WTC11 (cell line): ENCODE measurements around the gene GATA3. TPM values are rescaled to one million over a fixed set of nuclear protein-coding genes. Genes with fewer than 3 reads are reported as not detected.

Experiments
- ATAC-seq: fragments of 200-7000 bp; cut with Tn5 transposase; 2 replicates; pipeline ENCODE4 v1.10.0; 2021; ENCODE audit warnings: mild to moderate bottlenecking, moderate library complexity
- CTCF ChIA-PET: fragments of 300-600 bp; sonication (Branson Sonifier 250); formaldehyde crosslinking; loops from one replicate; lab custom pipeline; 2021; ENCODE audit warnings: antibody characterized with exemption; lab: Charles Lee
- POLR2A ChIA-PET: fragments of 350-600 bp; sonication (Branson Sonifier 250); formaldehyde crosslinking; loops from one replicate; lab custom pipeline; 2021; ENCODE audit warnings: antibody characterized with exemption; lab: Charles Lee
- DNase-seq: peaks from one replicate; pipeline ENCODE4 v3.0.0; 2021; ENCODE audit warnings: low spot score
- H3K27ac Mint-ChIP-seq: 2 replicates; pipeline ENCODE4 v1.8.0; 2021; ENCODE audit warnings: mixed read lengths
- H3K27me3 Mint-ChIP-seq: 2 replicates; pipeline ENCODE4 v1.8.0; 2021; ENCODE audit warnings: low read depth, mild to moderate bottlenecking, moderate library complexity, mixed read lengths
- H3K36me3 Mint-ChIP-seq: 2 replicates; pipeline ENCODE4 v1.8.0; 2021; ENCODE audit warnings: mixed read lengths
- H3K4me1 Mint-ChIP-seq: 2 replicates; pipeline ENCODE4 v1.8.0; 2022; ENCODE audit warnings: mixed read lengths
- H3K4me3 Mint-ChIP-seq: 2 replicates; pipeline ENCODE4 v1.8.0; 2021; ENCODE audit warnings: mild to moderate bottlenecking, moderate library complexity, mixed read lengths
- H3K9me3 Mint-ChIP-seq: 2 replicates; pipeline ENCODE4 v1.8.0; 2021; ENCODE audit warnings: mixed read lengths
- ELF4 ChIP-seq: sonication (generic); formaldehyde crosslinking; IDR thresholded peaks from 2 replicates; pipeline ENCODE4 v1.8.1; 2022; ENCODE audit warnings: low read depth, mild to moderate bottlenecking, moderate library complexity, missing genetic modification reagents
- EMX1 ChIP-seq: fragments of 250-450 bp; sonication (Bioruptor Pico); IDR thresholded peaks from 2 replicates; pipeline ENCODE4 v1.8.0; 2021; ENCODE audit warnings: mild to moderate bottlenecking
- ESRRA ChIP-seq: sonication (generic); formaldehyde crosslinking; IDR thresholded peaks from 2 replicates; pipeline ENCODE4 v1.8.1; 2022; ENCODE audit warnings: mild to moderate bottlenecking, missing genetic modification reagents, borderline replicate concordance
- FOXJ3 ChIP-seq: sonication (generic); formaldehyde crosslinking; IDR thresholded peaks from 2 replicates; pipeline ENCODE4 v1.9.0; 2021; ENCODE audit warnings: missing genetic modification reagents, mild to moderate bottlenecking, borderline replicate concordance
- JAZF1 ChIP-seq: fragments of 250-450 bp; sonication (Bioruptor Pico); IDR thresholded peaks from 2 replicates; pipeline ENCODE4 v1.9.0; 2021; ENCODE audit warnings: moderate library complexity, mild to moderate bottlenecking, inconsistent platforms
- PRRX2 ChIP-seq: fragments of 250-450 bp; sonication (Bioruptor Pico); IDR thresholded peaks from 2 replicates; pipeline ENCODE4 v1.8.0; 2021; ENCODE audit warnings: mild to moderate bottlenecking
- RELA ChIP-seq: sonication (generic); formaldehyde crosslinking; IDR thresholded peaks from 2 replicates; pipeline ENCODE4 v1.8.1; 2022; ENCODE audit warnings: missing genetic modification reagents, mild to moderate bottlenecking, borderline replicate concordance
- ZBTB21 ChIP-seq: sonication (generic); formaldehyde crosslinking; IDR thresholded peaks from 2 replicates; pipeline ENCODE4 v1.8.1; 2023; ENCODE audit warnings: mild to moderate bottlenecking, missing genetic modification reagents, borderline replicate concordance
- ZNF317 ChIP-seq: sonication (generic); formaldehyde crosslinking; IDR thresholded peaks from 2 replicates; pipeline ENCODE4 v1.8.1; 2023; ENCODE audit warnings: low read depth, mild to moderate bottlenecking, moderate library complexity, missing genetic modification reagents, borderline replicate concordance
- total RNA-seq: library from RNA; stranded (reverse); gene quantifications from 3 replicates; pipeline ENCODE4 v1.2.3, GENCODE V29; 2021
- TF ChIP-seq, protein P1 (sequence below): sonication (generic); formaldehyde crosslinking; IDR thresholded peaks from 2 replicates; pipeline ENCODE4 v1.8.0; 2022; ENCODE audit warnings: mild to moderate bottlenecking, missing genetic modification reagents
- TF ChIP-seq, protein P2 (sequence below): sonication (generic); formaldehyde crosslinking; IDR thresholded peaks from 2 replicates; pipeline ENCODE4 v1.8.0; 2022; ENCODE audit warnings: missing genetic modification reagents
- TF ChIP-seq, protein P3 (sequence below): sonication (generic); formaldehyde crosslinking; IDR thresholded peaks from 2 replicates; pipeline ENCODE4 v1.8.1; 2023; ENCODE audit warnings: mild to moderate bottlenecking, missing genetic modification reagents
- TF ChIP-seq, protein P4 (sequence below): sonication (generic); formaldehyde crosslinking; conservative IDR thresholded peaks from 2 replicates; pipeline ENCODE4 v1.8.1; 2023; ENCODE audit warnings: mild to moderate bottlenecking, low read depth, missing genetic modification reagents, moderate library complexity
- TF ChIP-seq, protein P5 (sequence below): sonication (generic); formaldehyde crosslinking; IDR thresholded peaks from 2 replicates; pipeline ENCODE4 v1.8.0; 2023; ENCODE audit warnings: missing genetic modification reagents, mild to moderate bottlenecking, borderline replicate concordance
- TF ChIP-seq, protein P6 (sequence below): sonication (generic); formaldehyde crosslinking; IDR thresholded peaks from 2 replicates; pipeline ENCODE4 v1.8.1; 2023; ENCODE audit warnings: mild to moderate bottlenecking, missing genetic modification reagents, moderate library complexity
- TF ChIP-seq, protein P7 (sequence below): sonication (generic); formaldehyde crosslinking; IDR thresholded peaks from 2 replicates; pipeline ENCODE4 v1.8.0; 2022; ENCODE audit warnings: mild to moderate bottlenecking, missing genetic modification reagents

GATA3 gene
- total RNA-seq, 1 experiment from 2014 or later: 0.72 TPM

DNA sequence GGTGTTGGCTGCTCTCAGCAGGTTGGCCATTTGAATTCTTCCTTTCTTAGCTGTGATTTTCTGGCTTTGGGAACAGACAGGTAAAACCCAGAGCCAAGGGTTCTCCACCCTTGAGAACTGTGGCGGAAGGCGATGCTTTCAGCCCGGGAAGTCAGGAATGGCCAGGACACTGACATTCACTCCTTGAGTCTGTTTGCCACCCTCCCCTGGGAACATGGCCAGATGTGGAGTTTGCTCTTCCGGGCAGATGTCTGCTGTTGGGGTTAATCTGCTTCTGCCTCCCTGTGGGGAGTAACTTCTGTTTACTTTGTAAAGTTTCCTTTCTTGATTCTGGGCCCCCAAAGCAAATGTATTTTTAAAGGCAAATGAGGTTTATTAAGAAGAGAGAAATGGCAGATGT lies 17.7 kb downstream of the GATA3 start:
- Mint-ChIP-seq H3K36me3 (no peaks in the 10 kb centered on the region), H3K4me3 (no peak overlapping the region), H3K9me3 (no peaks in the 10 kb centered on the region), H3K4me1 (peaks cover 23% of the 10 kb centered on the region), H3K27me3 (peaks cover 7% of the 10 kb centered on the region), H3K27ac (no peak overlapping the region)
- DNase-seq (no peak), ATAC-seq (no peak)
- CTCF ChIA-PET: interaction anchor here (0.6 kb wide), 1 partner anchor 14 kb away, joined by 5 read pairs; no protein-coding TSS in a partner anchor
- POLR2A ChIA-PET: interaction anchor here (0.8 kb wide), 1 partner anchor 11 kb away, joined by 6 read pairs; no protein-coding TSS in a partner anchor
- TF ChIP-seq ELF4 (CRISPR knock-in tag) (no peak), ESRRA (no peak)
- TF ChIP-seq, protein P1, sequence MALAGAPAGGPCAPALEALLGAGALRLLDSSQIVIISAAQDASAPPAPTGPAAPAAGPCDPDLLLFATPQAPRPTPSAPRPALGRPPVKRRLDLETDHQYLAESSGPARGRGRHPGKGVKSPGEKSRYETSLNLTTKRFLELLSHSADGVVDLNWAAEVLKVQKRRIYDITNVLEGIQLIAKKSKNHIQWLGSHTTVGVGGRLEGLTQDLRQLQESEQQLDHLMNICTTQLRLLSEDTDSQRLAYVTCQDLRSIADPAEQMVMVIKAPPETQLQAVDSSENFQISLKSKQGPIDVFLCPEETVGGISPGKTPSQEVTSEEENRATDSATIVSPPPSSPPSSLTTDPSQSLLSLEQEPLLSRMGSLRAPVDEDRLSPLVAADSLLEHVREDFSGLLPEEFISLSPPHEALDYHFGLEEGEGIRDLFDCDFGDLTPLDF: no peak
- TF ChIP-seq, all 79 proteins: peak for 0

DNA sequence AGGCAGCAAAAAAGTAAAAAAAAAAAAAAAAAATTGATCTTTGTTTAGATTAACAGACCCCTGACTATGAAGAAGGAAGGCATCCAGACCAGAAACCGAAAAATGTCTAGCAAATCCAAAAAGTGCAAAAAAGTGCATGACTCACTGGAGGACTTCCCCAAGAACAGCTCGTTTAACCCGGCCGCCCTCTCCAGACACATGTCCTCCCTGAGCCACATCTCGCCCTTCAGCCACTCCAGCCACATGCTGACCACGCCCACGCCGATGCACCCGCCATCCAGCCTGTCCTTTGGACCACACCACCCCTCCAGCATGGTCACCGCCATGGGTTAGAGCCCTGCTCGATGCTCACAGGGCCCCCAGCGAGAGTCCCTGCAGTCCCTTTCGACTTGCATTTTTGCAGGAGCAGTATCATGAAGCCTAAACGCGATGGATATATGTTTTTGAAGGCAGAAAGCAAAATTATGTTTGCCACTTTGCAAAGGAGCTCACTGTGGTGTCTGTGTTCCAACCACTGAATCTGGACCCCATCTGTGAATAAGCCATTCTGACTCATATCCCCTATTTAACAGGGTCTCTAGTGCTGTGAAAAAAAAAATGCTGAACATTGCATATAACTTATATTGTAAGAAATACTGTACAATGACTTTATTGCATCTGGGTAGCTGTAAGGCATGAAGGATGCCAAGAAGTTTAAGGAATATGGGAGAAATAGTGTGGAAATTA lies 19.4 kb downstream of the GATA3 start:
- Mint-ChIP-seq H3K27me3 (peaks cover 3% of the 10 kb centered on the region; the same call in 1 of the 2 replicates), H3K4me1 (peaks cover 31% of the 10 kb centered on the region), H3K9me3 (no peaks in the 10 kb centered on the region), H3K4me3 (no peak overlapping the region), H3K27ac (no peak overlapping the region), H3K36me3 (no peaks in the 10 kb centered on the region)
- ChIA-PET POLR2A (interaction anchor here (0.7 kb wide), 1 partner anchor 783 kb away, joined by 3 read pairs; no protein-coding TSS in a partner anchor), CTCF (no interaction called here)
- DNase-seq (no peak), ATAC-seq (no peak)
- TF ChIP-seq, protein P2, sequence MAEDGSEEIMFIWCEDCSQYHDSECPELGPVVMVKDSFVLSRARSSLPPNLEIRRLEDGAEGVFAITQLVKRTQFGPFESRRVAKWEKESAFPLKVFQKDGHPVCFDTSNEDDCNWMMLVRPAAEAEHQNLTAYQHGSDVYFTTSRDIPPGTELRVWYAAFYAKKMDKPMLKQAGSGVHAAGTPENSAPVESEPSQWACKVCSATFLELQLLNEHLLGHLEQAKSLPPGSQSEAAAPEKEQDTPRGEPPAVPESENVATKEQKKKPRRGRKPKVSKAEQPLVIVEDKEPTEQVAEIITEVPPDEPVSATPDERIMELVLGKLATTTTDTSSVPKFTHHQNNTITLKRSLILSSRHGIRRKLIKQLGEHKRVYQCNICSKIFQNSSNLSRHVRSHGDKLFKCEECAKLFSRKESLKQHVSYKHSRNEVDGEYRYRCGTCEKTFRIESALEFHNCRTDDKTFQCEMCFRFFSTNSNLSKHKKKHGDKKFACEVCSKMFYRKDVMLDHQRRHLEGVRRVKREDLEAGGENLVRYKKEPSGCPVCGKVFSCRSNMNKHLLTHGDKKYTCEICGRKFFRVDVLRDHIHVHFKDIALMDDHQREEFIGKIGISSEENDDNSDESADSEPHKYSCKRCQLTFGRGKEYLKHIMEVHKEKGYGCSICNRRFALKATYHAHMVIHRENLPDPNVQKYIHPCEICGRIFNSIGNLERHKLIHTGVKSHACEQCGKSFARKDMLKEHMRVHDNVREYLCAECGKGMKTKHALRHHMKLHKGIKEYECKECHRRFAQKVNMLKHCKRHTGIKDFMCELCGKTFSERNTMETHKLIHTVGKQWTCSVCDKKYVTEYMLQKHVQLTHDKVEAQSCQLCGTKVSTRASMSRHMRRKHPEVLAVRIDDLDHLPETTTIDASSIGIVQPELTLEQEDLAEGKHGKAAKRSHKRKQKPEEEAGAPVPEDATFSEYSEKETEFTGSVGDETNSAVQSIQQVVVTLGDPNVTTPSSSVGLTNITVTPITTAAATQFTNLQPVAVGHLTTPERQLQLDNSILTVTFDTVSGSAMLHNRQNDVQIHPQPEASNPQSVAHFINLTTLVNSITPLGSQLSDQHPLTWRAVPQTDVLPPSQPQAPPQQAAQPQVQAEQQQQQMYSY (CRISPR knock-in tag): no peak
- TF ChIP-seq, protein P3, sequence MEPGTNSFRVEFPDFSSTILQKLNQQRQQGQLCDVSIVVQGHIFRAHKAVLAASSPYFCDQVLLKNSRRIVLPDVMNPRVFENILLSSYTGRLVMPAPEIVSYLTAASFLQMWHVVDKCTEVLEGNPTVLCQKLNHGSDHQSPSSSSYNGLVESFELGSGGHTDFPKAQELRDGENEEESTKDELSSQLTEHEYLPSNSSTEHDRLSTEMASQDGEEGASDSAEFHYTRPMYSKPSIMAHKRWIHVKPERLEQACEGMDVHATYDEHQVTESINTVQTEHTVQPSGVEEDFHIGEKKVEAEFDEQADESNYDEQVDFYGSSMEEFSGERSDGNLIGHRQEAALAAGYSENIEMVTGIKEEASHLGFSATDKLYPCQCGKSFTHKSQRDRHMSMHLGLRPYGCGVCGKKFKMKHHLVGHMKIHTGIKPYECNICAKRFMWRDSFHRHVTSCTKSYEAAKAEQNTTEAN (CRISPR knock-in tag): no peak
- TF ChIP-seq FOXJ3 (CRISPR knock-in tag) (no peak), ZNF317 (CRISPR knock-in tag) (no peak), JAZF1 (CRISPR knock-in tag) (no peak), PRRX2 (CRISPR knock-in tag) (no peak), RELA (no peak), EMX1 (CRISPR knock-in tag) (no peak), ZBTB21 (CRISPR knock-in tag) (no peak), ELF4 (CRISPR knock-in tag) (no peak)
- TF ChIP-seq, protein P4, sequence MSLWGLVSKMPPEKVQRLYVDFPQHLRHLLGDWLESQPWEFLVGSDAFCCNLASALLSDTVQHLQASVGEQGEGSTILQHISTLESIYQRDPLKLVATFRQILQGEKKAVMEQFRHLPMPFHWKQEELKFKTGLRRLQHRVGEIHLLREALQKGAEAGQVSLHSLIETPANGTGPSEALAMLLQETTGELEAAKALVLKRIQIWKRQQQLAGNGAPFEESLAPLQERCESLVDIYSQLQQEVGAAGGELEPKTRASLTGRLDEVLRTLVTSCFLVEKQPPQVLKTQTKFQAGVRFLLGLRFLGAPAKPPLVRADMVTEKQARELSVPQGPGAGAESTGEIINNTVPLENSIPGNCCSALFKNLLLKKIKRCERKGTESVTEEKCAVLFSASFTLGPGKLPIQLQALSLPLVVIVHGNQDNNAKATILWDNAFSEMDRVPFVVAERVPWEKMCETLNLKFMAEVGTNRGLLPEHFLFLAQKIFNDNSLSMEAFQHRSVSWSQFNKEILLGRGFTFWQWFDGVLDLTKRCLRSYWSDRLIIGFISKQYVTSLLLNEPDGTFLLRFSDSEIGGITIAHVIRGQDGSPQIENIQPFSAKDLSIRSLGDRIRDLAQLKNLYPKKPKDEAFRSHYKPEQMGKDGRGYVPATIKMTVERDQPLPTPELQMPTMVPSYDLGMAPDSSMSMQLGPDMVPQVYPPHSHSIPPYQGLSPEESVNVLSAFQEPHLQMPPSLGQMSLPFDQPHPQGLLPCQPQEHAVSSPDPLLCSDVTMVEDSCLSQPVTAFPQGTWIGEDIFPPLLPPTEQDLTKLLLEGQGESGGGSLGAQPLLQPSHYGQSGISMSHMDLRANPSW (CRISPR knock-in tag): no peak
- TF ChIP-seq, protein P5, sequence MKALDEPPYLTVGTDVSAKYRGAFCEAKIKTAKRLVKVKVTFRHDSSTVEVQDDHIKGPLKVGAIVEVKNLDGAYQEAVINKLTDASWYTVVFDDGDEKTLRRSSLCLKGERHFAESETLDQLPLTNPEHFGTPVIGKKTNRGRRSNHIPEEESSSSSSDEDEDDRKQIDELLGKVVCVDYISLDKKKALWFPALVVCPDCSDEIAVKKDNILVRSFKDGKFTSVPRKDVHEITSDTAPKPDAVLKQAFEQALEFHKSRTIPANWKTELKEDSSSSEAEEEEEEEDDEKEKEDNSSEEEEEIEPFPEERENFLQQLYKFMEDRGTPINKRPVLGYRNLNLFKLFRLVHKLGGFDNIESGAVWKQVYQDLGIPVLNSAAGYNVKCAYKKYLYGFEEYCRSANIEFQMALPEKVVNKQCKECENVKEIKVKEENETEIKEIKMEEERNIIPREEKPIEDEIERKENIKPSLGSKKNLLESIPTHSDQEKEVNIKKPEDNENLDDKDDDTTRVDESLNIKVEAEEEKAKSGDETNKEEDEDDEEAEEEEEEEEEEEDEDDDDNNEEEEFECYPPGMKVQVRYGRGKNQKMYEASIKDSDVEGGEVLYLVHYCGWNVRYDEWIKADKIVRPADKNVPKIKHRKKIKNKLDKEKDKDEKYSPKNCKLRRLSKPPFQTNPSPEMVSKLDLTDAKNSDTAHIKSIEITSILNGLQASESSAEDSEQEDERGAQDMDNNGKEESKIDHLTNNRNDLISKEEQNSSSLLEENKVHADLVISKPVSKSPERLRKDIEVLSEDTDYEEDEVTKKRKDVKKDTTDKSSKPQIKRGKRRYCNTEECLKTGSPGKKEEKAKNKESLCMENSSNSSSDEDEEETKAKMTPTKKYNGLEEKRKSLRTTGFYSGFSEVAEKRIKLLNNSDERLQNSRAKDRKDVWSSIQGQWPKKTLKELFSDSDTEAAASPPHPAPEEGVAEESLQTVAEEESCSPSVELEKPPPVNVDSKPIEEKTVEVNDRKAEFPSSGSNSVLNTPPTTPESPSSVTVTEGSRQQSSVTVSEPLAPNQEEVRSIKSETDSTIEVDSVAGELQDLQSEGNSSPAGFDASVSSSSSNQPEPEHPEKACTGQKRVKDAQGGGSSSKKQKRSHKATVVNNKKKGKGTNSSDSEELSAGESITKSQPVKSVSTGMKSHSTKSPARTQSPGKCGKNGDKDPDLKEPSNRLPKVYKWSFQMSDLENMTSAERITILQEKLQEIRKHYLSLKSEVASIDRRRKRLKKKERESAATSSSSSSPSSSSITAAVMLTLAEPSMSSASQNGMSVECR: no peak
- TF ChIP-seq, protein P6, sequence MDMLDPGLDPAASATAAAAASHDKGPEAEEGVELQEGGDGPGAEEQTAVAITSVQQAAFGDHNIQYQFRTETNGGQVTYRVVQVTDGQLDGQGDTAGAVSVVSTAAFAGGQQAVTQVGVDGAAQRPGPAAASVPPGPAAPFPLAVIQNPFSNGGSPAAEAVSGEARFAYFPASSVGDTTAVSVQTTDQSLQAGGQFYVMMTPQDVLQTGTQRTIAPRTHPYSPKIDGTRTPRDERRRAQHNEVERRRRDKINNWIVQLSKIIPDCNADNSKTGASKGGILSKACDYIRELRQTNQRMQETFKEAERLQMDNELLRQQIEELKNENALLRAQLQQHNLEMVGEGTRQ: no peak
- TF ChIP-seq, protein P7, sequence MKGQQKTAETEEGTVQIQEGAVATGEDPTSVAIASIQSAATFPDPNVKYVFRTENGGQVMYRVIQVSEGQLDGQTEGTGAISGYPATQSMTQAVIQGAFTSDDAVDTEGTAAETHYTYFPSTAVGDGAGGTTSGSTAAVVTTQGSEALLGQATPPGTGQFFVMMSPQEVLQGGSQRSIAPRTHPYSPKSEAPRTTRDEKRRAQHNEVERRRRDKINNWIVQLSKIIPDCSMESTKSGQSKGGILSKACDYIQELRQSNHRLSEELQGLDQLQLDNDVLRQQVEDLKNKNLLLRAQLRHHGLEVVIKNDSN (CRISPR knock-in tag): no peak
